HG03565 (cell line): ENCODE results near the gene CACNA1S.

ENCODE experiments used
- ATAC-seq: cut with Tn5 transposase; IDR thresholded peaks from one replicate; pipeline ENCODE4 v1.9.1; 2021; ENCODE audit warnings: mild to moderate bottlenecking, moderate library complexity; ENCODE audit not compliant: unreplicated experiment

CACNA1S gene

DNA sequence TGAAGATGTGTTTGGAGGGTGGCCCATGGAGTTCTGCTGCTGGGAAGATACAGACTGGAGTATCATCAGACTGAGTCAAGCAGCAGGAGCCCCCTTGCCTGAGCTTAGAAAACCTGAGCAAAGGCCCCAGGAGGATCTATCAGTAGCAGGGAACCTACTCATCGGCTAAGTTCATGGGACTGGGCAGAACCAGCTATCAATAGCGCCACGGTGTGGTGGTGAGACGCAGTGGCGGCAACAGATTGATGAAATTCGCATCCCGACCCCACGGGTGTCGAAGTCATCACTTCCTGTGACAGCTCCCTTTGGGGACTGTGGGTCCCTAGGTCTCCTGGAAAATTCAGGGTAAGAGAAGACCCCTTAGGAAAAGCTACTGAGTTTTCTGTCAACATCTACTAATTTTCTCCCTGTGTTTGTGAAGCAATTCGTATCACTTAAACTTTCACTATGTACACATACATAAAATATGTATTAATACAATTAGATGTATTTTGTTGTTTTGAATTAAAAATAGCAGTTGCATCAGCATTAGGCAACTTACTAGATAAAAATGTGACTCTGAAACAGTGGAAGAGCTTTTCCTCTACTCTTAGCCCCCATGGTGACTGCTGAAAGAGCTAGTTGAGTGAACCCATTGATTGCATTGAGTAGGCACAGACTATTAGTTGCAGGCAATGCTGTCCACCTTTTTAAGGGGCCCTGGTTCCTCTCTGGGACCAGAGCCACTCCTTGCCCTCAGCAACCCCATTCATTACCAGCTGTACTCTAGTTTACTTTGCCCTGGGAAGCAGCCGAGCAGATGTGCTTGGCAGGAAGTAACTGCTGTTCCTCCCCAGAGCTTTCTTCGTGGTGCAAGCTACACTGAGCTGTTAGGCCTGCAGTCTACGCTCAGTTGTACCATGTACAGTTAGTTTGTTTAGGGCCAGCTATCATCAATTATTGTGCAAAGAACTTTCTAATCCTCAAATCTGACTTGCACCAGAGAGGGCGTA is 7.3 kb upstream of the CACNA1S start:
- ATAC-seq = no peak

DNA sequence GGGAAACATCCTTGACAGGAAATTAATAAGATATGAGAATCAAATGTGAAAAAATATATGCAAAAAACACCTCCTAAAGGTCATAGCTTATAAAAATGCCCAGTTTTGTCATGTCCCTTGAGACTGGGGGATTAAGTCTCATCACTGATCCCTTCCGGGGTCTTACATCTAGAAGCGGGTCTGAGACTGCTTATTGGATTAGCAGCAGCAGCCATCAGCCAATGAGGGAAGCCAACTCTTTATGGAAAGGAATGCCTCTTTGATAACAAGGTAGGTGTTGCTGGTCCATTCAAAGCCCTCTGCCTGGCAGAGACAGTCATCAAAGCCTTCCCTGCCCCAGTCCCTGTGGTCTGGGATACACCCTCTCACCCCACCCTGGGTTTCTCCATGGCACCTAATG is 3.9 kb upstream of the CACNA1S start:
- no peak for ATAC-seq

DNA sequence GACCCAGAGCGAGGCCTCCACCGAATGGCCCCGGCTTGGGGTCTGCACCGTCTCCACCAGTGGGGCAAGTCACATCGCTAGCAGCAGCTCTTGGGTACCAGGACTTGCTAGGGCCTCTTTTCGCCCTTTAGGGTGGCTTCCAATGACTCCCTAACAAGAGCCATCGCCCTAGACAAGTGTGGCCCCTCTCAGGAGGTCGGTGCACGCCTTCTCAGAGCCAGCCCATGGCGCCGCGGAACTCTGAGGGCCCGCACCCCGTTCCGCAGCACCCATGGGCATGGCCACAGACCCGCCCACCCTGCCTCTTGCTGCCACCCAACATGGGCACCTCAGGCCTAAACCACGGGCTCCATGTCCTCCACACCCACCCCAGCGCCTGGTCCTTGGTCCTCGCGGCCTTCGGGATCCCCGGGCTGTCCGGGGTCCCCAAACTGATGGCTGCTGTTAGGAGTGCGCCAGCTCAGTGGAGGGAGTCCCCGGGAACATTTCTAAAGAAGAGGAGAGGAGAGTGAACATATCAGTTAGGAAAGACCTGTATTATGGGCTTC is 3.2 kb upstream of the CACNA1S start:
- no peak for ATAC-seq

DNA sequence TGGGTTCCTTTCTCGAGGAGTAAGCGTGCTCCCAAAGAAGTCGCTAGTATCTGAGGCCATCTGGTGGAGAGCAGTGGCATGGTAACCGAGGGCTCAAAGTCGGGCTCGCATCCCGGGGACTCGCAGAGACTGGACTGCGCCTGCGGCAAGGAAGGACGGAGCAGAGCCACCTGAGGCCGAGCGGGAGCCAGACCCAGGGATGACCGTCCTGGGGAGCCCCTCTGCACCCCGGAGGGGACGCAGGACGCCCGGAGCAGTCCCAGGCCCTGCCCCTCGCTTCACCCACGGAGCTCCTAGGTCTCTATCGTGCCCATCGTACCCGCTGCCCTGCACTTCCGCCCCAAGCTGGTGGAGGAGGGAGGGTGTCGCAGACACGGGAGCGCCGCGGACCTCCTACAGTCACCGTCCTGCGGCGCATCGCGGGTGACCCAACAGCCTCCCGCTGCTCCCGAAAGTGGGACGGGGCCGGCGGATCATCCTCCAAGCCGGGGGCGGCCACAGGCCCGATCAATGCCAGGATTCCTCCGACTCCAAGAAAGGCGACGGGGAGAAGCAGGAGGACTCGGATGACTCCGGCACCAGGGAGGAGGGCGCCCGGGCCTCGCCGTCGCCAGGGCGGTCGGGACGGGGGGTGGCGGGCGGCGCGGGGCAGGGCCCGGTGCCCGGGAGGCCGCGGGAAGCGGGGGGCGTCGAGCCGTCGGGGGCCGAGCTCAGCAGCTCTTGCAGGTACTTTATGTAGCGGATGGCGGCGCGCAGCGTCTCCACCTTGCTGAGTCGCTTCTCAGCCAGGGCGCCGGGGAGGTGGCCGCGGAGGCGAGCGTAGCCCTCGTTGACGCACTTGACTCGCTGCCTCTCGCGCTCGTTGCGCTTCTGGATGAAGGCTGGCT is 2.3 kb upstream of the CACNA1S start:
- peak; percentile 68 for ATAC-seq

GRCh38 chr1:201113451-201114244 is 1.4 kb upstream of the CACNA1S start:
- ATAC-seq = no peak

GRCh38 chr1:201112926-201113325 is 700 bp upstream of the CACNA1S start:
- ATAC-seq = no peak

GRCh38 chr1:201111672-201112071 is 554 bp downstream of the CACNA1S start:
- ATAC-seq = no peak

DNA sequence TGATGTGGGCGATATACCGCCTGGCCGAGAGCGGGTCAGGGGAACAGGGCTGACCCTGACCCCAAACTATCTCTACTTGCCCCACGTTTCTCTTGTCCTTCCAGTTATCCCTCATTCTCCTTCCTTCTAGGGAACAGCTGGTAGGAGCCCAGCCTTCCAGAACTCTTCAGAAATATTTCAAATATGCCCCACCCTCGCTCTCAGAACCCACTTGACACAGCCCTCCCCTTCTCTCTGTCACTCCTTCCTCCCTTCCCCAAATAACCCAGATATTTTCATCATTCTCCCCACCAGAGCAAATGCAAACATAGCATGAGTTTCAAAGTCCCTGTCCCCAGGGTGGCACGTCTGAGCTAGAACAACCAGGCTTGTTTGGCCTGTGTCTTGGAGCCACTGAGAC is 1.1 kb downstream of the CACNA1S start:
- ATAC-seq = no peak

- no peak for ATAC-seq
Measured at GRCh38 chr1:201110616-201111015, 1.6 kb downstream of the CACNA1S start.

DNA sequence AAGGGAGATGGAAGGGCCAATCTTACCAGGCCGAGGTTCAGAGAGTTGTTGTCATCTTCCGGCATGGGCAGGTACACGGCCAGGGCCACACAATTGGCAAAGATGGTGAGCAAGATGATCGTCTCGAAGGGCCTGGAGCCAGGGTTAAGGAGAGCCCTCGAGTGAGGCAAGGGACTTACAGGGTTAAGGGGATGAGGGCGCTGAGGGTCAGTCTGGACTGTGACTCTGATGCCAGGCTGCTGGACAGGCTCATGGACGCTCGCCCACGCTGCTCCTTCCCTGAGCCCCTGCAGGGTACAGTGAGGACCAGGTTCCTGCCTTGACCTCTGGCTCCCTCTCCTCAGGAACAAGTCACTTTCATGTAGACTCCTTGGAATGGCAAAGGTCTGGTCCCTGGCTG is 2.1 kb downstream of the CACNA1S start:
- no peak for ATAC-seq

GRCh38 chr1:201109651-201110050 is 2.6 kb downstream of the CACNA1S start:
- ATAC-seq = no peak

- ATAC-seq = no peak
Measured at GRCh38 chr1:201108614-201109013, 3.6 kb downstream of the CACNA1S start.

DNA sequence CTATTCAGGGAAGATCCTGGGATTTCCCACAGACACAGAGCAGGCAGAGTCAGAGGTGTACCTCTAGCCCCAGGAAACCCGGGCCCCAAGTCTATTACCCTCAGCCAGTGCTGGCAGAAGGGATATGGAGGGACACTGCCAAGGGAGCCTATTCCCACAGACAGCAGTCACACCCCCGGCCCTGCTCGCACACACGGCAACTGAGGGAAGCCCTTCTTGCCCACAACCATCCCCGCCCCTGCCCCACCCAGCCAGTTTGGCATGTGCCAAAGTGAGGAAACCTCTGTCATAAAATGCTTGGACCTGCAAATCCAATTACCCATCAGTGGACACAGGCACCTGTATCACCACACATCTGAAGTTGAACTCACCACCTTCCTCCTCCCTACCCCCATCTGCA is 6.5 kb downstream of the CACNA1S start:
- no peak for ATAC-seq

DNA sequence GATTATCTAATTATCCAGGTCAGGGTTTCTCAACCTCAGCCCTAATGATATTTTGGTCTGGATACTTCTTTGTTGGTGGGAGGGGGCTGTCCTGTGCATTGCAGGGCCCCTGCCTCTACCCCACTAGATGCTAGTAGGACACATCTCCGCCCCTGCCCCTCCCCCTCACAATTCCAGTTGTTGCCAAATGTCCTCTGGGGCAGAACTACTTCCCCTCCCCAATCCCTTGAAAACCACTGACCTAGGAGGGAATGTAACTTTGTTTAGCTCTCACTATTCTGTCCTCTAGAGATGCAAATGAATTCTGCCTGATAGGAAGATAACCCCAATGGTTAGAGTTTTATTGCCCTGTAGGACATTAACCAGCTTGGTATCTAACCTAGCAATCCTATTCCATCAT is 8.1 kb downstream of the CACNA1S start:
- no peak for ATAC-seq

GRCh38 chr1:201103666-201104065 is 8.6 kb downstream of the CACNA1S start:
- ATAC-seq = no peak

GRCh38 chr1:201100169-201100930 is 11.9 kb downstream of the CACNA1S start:
- ATAC-seq = no peak

GRCh38 chr1:201098992-201099677 is 13.1 kb downstream of the CACNA1S start:
- ATAC-seq = no peak

DNA sequence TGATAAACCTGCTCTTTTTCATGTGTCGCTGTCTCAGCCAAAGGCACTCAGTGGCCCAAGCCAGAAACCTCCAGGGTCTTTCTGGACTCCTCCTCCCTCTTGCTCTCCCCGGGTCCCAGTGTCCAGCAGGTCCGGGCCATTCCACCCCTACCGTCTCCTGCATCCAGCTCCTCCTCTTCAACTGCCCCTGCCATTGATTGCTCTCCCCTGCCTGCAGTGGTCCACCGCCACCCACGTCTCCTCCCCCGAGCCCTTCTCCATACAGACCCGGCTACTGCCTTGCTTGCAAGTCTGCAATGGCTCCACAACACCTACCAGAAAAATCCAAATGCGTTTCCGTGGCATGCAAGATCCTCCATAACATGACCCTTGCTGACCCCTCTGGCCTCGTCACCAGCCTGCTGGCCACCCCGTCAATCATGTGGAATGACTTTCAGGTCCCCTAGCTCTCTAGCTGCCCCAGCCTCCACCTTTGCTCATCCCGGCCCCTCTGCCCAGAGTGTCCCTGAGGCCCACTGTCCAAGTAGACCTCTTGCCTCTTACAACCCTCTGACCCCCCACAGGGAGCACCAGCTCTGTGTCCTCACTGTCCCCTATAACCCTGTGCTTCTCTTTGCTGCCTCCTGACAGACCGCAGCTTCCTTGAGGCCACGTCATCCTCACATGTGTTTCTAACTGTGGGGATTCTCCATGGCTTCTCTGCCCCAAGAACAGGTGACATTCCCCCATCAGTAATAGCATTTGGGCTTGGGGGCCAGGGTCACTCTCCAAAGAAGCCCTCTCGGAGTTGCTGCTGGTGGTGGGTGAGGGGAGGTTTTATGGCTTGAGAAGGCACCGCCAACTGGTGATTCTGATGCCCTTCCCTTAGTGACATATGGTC is 15.0 kb downstream of the CACNA1S start:
- no peak for ATAC-seq
